Type B pancreatic cell (in vitro differentiated cells): ENCODE results near the gene PHOX2B. TPM values are rescaled to one million over a fixed set of nuclear protein-coding genes. Genes with fewer than 3 reads are reported as not detected.

Source experiments
- DNase-seq: peaks from one replicate; pipeline ENCODE4 v3.0.0; 2021; ENCODE audit warnings: mixed read lengths; ENCODE audit not compliant: unreplicated experiment; ENCODE audit errors: extremely low spot score
- H3K27ac Mint-ChIP-seq: 2 replicates; pipeline ENCODE4 v1.8.0; 2021; ENCODE audit warnings: mild to moderate bottlenecking, mixed read lengths
- H3K27me3 Mint-ChIP-seq: 2 replicates; pipeline ENCODE4 v1.8.0; 2021; ENCODE audit warnings: mixed read lengths
- H3K36me3 Mint-ChIP-seq: 2 replicates; pipeline ENCODE4 v1.8.0; 2021; ENCODE audit warnings: mixed read lengths
- H3K4me1 Mint-ChIP-seq: one replicate; pipeline ENCODE4 v1.8.0; 2021; ENCODE audit warnings: mixed read lengths; ENCODE audit not compliant: unreplicated experiment
- H3K4me3 Mint-ChIP-seq: 2 replicates; pipeline ENCODE4 v1.8.0; 2021; ENCODE audit warnings: mild to moderate bottlenecking, mixed read lengths
- H3K9me3 Mint-ChIP-seq: 2 replicates; pipeline ENCODE4 v1.8.0; 2021; ENCODE audit warnings: mixed read lengths
- total RNA-seq: library from RNA; stranded (reverse); gene quantifications from 2 replicates; pipeline ENCODE4 v1.2.1, GENCODE V29; 2021; ENCODE audit warnings: low replicate concordance
- TF ChIP-seq, protein P1 (sequence below): fragments of 200-600 bp; sonication (generic); conservative IDR thresholded peaks from 2 replicates; pipeline ENCODE4 v1.5.0; 2021; ENCODE audit warnings: antibody characterized with exemption, mild to moderate bottlenecking

The PHOX2B gene
- total RNA-seq, 1 donor from 2014 or later: 1.7 TPM

DNA sequence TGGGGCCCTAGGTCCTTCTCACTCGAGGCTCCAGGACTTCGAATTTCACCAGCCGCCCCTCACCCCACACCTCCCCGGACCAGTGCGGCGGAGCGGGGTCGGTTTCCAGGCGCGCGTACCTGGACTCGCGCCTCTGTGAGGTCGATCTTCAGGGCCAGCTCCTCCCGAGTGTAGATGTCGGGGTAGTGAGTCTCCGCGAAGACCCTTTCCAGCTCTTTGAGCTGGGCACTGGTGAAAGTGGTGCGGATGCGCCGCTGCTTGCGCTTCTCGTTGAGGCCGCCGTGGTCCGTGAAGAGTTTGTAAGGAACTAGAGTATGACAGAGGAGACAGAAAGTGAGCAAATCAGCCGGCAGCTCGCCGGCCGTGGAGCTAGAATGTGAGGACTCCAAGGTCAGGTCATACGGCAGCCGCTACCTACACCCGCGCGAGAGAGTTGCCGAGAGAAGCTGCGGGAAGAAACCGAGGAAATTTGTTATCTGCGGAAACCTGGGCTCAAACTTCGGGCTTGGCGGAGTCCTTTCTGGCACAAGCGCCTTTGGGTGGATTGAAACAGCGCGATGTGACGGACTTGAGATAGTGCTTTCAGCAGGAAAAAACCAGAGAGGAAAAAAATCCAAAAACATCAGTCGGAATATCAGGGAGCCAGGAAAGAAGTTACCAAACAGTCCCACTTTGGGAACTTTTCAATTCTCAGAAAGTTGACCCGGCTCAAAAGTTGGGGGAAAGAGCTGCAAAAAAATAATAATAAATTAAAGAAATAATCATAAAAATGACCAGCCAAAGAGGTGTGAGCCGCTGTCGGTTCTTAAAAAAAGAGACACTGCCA is 1.1 kb downstream of the PHOX2B start:
- Mint-ChIP-seq H3K9me3 (no peaks in the 10 kb centered on the region), H3K36me3 (no peaks in the 10 kb centered on the region), H3K27me3 (peaks cover 97% of the 10 kb centered on the region), H3K4me3 (peak overlapping the region; percentile 81), H3K4me1 (peaks cover 16% of the 10 kb centered on the region), H3K27ac (peak overlapping the region; percentile 6)
- no peak for DNase-seq
- TF ChIP-seq, protein P1, sequence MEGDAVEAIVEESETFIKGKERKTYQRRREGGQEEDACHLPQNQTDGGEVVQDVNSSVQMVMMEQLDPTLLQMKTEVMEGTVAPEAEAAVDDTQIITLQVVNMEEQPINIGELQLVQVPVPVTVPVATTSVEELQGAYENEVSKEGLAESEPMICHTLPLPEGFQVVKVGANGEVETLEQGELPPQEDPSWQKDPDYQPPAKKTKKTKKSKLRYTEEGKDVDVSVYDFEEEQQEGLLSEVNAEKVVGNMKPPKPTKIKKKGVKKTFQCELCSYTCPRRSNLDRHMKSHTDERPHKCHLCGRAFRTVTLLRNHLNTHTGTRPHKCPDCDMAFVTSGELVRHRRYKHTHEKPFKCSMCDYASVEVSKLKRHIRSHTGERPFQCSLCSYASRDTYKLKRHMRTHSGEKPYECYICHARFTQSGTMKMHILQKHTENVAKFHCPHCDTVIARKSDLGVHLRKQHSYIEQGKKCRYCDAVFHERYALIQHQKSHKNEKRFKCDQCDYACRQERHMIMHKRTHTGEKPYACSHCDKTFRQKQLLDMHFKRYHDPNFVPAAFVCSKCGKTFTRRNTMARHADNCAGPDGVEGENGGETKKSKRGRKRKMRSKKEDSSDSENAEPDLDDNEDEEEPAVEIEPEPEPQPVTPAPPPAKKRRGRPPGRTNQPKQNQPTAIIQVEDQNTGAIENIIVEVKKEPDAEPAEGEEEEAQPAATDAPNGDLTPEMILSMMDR: no peak

DNA sequence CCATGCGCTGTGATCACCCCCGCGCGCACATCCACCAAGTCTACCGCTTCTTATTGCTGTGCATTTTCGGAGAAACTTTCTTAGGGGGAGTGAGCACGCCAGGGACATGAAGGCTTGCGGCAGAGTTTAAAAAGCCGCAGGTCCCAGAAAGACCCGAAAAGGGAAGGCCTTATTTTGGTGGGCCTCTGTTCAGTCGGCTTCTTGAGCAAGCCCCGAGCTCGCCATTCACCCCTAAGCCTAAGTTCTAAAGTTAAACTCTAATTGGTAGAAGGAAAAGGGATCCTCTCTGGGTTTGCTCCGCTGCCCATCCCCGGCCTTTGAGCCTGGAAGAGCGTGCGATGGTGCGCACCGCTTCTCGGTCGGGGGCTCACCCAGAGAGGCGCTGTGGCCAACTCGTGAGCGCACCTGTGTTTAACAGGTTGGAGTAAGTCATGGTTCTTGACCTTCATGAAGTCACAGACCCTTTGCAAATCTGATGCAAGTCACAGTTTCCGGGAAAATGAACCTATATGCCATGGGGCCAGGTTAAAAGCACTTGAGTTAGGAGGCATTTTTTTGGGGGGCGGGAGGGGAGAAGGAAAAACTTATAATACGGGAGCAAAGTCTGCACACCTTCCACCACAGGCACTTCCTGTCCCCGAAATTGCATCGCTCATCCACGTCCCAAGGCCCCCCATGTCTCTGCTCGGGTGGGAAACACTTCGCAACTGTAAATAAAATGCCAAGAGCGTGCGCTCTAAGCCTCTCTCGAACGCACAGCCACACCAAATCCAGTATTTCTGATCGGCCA is 1.9 kb downstream of the PHOX2B start:
- H3K4me3 Mint-ChIP-seq: peak overlapping the region; percentile 81
- no peak for DNase-seq

DNA sequence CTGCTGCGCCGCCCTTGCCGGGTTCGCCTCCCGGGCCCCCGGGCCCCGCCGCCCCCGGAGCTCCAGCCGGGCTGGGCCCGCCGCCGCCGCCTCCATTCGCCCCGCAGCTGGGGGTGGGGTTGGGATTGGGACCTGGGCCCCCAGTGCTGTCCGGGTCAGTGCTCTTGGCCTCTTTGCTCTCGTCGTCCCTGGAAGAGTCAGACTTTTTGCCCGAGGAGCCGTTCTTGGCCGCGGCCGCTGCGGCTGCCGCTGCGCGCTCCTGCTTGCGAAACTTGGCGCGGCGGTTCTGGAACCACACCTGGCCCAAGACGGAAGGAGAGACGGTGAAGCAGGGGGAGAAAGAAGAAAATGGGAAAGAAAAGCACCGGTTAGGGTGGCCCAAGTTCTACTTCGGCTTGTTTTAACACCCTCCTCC is 2.5 kb downstream of the PHOX2B start:
- Mint-ChIP-seq H3K27ac (no peak overlapping the region), H3K4me3 (peak overlapping the region; percentile 81), H3K36me3 (no peaks in the 10 kb centered on the region), H3K9me3 (no peaks in the 10 kb centered on the region), H3K4me1 (peaks cover 16% of the 10 kb centered on the region), H3K27me3 (peaks cover 98% of the 10 kb centered on the region)
- DNase-seq: no peak
- TF ChIP-seq, protein P1: no peak

More for the DNA sequence above, 1.9 kb downstream of the PHOX2B start:
- Mint-ChIP-seq H3K4me1 (peaks cover 16% of the 10 kb centered on the region), H3K27me3 (peaks cover 97% of the 10 kb centered on the region), H3K9me3 (no peaks in the 10 kb centered on the region), H3K27ac (no peak overlapping the region), H3K36me3 (no peaks in the 10 kb centered on the region)
- TF ChIP-seq, protein P1: no peak

DNA sequence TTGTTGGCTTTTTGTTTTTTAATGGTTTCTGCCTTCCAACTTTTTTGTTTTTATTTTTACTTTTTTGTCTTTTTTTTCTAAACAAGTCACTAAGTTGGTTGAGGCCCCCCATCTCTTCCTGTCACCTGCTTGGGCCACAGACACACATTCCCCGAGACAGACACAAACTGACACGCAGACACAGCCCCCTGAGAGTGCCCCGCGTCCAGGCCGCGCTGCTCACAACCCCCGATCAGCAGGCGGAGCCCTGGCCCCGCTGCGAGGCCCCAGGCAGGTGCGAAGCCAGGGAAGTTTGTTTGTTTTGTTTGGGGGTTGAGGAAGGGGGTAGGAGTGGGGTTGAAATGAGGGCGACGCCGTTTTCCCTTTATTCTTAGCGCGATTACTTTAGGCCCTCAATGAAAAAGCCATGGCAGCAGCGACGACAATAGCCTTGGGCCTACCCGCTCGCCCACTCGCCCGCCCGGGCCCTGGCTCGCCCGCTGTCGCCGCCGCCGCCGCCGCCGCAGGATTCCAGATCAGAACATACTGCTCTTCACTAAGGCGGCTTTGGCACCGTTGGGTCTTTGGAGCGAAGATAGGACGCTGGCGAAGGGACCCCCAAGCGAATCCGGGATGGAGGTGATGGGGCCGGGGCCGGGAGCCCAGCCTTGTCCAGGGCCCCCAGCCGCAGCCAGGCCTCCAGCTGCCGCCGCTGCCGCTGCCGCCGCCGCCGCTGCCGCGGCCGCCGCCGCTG is 3.1 kb downstream of the PHOX2B start:
- peaks cover 98% of the 10 kb centered on the region for H3K27me3 Mint-ChIP-seq
- no peak overlapping the region for H3K27ac Mint-ChIP-seq
- H3K9me3 Mint-ChIP-seq: no peaks in the 10 kb centered on the region
- peaks cover 16% of the 10 kb centered on the region for H3K4me1 Mint-ChIP-seq
- H3K36me3 Mint-ChIP-seq: no peaks in the 10 kb centered on the region
- TF ChIP-seq, protein P1: no peak
- DNase-seq: no peak
- no peak overlapping the region for H3K4me3 Mint-ChIP-seq

DNA sequence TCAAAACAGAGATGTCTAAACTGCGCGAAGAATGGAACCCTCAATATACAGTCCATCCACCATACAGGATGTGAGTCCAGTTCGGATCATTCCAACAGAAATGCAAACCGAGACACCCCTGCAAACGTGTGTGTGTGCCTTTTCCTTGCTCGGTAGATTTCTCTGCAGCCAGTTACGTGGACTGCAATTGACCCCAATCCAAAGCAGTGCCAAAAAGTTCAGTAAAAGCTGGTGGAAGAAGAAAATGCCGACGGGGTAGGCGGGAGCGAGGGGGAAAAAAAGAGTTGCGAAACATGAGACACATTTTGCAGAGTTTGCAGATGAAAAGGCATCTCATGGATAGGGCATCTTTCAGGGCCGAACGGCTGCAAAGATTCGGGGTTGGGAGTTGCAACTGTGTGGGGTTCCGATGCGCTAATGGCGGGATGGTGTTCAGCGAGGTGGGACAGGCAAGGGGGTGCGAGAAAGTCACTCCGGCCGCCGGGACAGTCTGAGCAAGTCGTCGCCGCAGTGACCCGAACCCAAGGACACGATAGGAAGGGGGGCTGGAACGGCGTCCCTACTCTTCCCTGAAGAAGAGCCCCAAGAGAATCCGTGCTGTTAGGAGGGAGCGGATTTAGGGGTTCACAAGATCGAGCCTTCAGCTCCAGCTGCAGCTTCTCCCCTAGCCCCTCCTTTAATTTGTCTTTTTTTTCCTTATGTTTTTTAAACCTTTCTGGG is 3.8 kb downstream of the PHOX2B start:
- Mint-ChIP-seq H3K36me3 (no peaks in the 10 kb centered on the region), H3K9me3 (no peaks in the 10 kb centered on the region), H3K27ac (no peak overlapping the region), H3K27me3 (peaks cover 98% of the 10 kb centered on the region), H3K4me3 (peak overlapping the region; percentile 60), H3K4me1 (peaks cover 16% of the 10 kb centered on the region)
- DNase-seq: no peak
- TF ChIP-seq, protein P1: no peak
